H1 (cell line): ENCODE measurements around the gene NHS. TPM values are rescaled to one million over a fixed set of nuclear protein-coding genes. Genes with fewer than 3 reads are reported as not detected.

Experiments
- CTCF ChIA-PET: fragments of 300-600 bp; sonication (Branson Sonifier 250); formaldehyde crosslinking; loops from one replicate; lab custom pipeline; 2021; ENCODE audit not compliant: partially characterized antibody; lab: Charles Lee
- POLR2A ChIA-PET: fragments of 300-600 bp; sonication (Branson Sonifier 250); formaldehyde crosslinking; loops from one replicate; lab custom pipeline; 2021; ENCODE audit warnings: inconsistent platforms; ENCODE audit not compliant: partially characterized antibody; lab: Charles Lee
- DNase-seq, 2 experiments: peaks; one replicate each; pipeline versions ENCODE4 v3.0.0 to v3.0.0-alpha.2; 2010 to 2022; ENCODE audit warnings: low spot score in 2 of 2, low read depth in 1 of 2, mixed read lengths in 1 of 2
- FAIRE-seq: peaks from 2 replicates; lab custom pipeline; 2011; peaks lifted over from hg19 to GRCh38; lab: Jason Lieb, UNC
- H2AFZ ChIP-seq: 2 replicates; pipeline ENCODE4 v1.8.1; 2012; ENCODE audit warnings: low read length, inconsistent platforms
- H2AK5ac ChIP-seq: 2 replicates; pipeline ENCODE4 v1.6.1; 2013; ENCODE audit warnings: low read depth, low read length
- H2BK120ac ChIP-seq: replicated peaks from 2 replicates; pipeline ENCODE3; 2013; ENCODE audit warnings: low read depth, low read length, inconsistent platforms
- H2BK12ac ChIP-seq: 2 replicates; pipeline ENCODE4 v1.6.1; 2013; ENCODE audit warnings: low read depth, low read length
- H2BK15ac ChIP-seq: 2 replicates; pipeline ENCODE4 v1.6.1; 2013; ENCODE audit warnings: low read length
- H2BK20ac ChIP-seq: 2 replicates; pipeline ENCODE4 v1.6.1; 2013; ENCODE audit warnings: low read length
- H2BK5ac ChIP-seq: 2 replicates; pipeline ENCODE4 v1.6.1; 2013; ENCODE audit warnings: low read depth, low read length
- H3K14ac ChIP-seq: 2 replicates; pipeline ENCODE4 v1.6.1; 2013; ENCODE audit warnings: inconsistent platforms; ENCODE audit not compliant: insufficient read length
- H3K18ac ChIP-seq: 2 replicates; pipeline ENCODE4 v1.6.1; 2013; ENCODE audit warnings: low read length; ENCODE audit errors: extremely low read depth
- H3K23ac ChIP-seq: 2 replicates; pipeline ENCODE4 v1.6.1; 2013; ENCODE audit warnings: inconsistent platforms; ENCODE audit not compliant: insufficient read length
- H3K23me2 ChIP-seq: 2 replicates; pipeline ENCODE4 v1.6.1; 2013; ENCODE audit warnings: low read depth, low read length
- H3K27ac ChIP-seq: 2 replicates; pipeline ENCODE4 v1.6.1; 2011; ENCODE audit warnings: low read depth, low read length, inconsistent platforms
- H3K27me3 ChIP-seq, 4 experiments: replicated peaks in 1 of 4; 1 replicate in 1 of 4; 2 replicates in 3 of 4; pipeline versions ENCODE4 v1.6.1 to v1.8.1; 2011 to 2013; ENCODE audit warnings: low read length in 3 of 4, mild to moderate bottlenecking in 3 of 4, inconsistent platforms in 2 of 4, mixed read lengths in 2 of 4, moderate library complexity in 1 of 4; ENCODE audit not compliant: control insufficient read depth in 3 of 4, insufficient read depth in 3 of 4; ENCODE audit errors: extremely low read depth in 1 of 4
- H3K36me3 ChIP-seq, 4 experiments: 2 replicates each; pipeline versions ENCODE4 v1.6.1 to v1.8.1; 2011 to 2013; ENCODE audit warnings: mild to moderate bottlenecking in 4 of 4, low read length in 3 of 4, moderate library complexity in 2 of 4, control low read depth in 1 of 4, inconsistent platforms in 1 of 4; ENCODE audit not compliant: insufficient read depth in 4 of 4, control insufficient read depth in 2 of 4
- H3K4ac ChIP-seq: replicated peaks from 2 replicates; pipeline ENCODE3; 2013; ENCODE audit warnings: low read length, low read depth, mixed read lengths, inconsistent platforms; ENCODE audit not compliant: insufficient read length
- H3K4me1 ChIP-seq, 4 experiments: replicated peaks in 1 of 4; 1 replicate in 1 of 4; 2 replicates in 3 of 4; pipeline versions ENCODE4 v1.6.1 to v1.8.1; 2011 to 2013; ENCODE audit warnings: low read length in 3 of 4, inconsistent platforms in 2 of 4, mixed read lengths in 1 of 4; ENCODE audit not compliant: insufficient read depth in 4 of 4, control insufficient read depth in 3 of 4
- H3K4me2 ChIP-seq, 2 experiments: 2 replicates each; pipeline versions ENCODE4 v1.6.1 to v1.8.1; 2011 to 2013; ENCODE audit warnings: low read depth in 2 of 2, low read length in 2 of 2, control low read depth in 1 of 2, inconsistent platforms in 1 of 2, mild to moderate bottlenecking in 1 of 2; ENCODE audit not compliant: insufficient read depth in 1 of 2
- H3K4me3 ChIP-seq, 4 experiments: fragments of 200-600, 300-600 bp in 1 of 4; sonication (generic), shearing (Covaris generic), sonication (Bioruptor Twin) in 1 of 4; 2 replicates each; pipeline versions ENCODE4 v1.5.1 to v1.8.1; 2011 to 2016; ENCODE audit warnings: low read length in 4 of 4, low read depth in 3 of 4, control low read depth in 2 of 4, inconsistent platforms in 2 of 4, mild to moderate bottlenecking in 2 of 4, mixed read lengths in 1 of 4, moderate library complexity in 1 of 4; ENCODE audit not compliant: insufficient read depth in 2 of 4; ENCODE audit errors: extremely low read depth in 1 of 4
- H3K56ac ChIP-seq: replicated peaks from 2 replicates; pipeline ENCODE3; 2013; ENCODE audit warnings: low read depth, mild to moderate bottlenecking, mixed read lengths, low read length, inconsistent platforms; ENCODE audit not compliant: insufficient read length
- H3K79me1 ChIP-seq: 2 replicates; pipeline ENCODE4 v1.6.1; 2013; ENCODE audit warnings: low read depth, low read length, control low read depth
- H3K79me2 ChIP-seq, 2 experiments: 2 replicates each; pipeline versions ENCODE4 v1.6.1 to v1.8.1; 2012 to 2013; ENCODE audit warnings: low read length in 2 of 2, mild to moderate bottlenecking in 2 of 2, inconsistent platforms in 1 of 2; ENCODE audit not compliant: insufficient read depth in 2 of 2, control insufficient read depth in 1 of 2
- H3K9ac ChIP-seq, 4 experiments: replicated peaks in 1 of 4; 1 replicate in 1 of 4; 2 replicates in 3 of 4; pipeline versions ENCODE4 v1.6.1 to v1.8.1; 2011 to 2013; ENCODE audit warnings: low read depth in 3 of 4, low read length in 3 of 4, control low read depth in 2 of 4, mild to moderate bottlenecking in 2 of 4, moderate library complexity in 2 of 4, inconsistent platforms in 1 of 4; ENCODE audit errors: extremely low read depth in 1 of 4
- H3K9me3 ChIP-seq, 2 experiments: 2 replicates each; pipeline versions ENCODE4 v1.6.1 to v1.8.1; 2012 to 2013; ENCODE audit warnings: mild to moderate bottlenecking in 2 of 2, moderate library complexity in 2 of 2, control low read depth in 1 of 2, inconsistent platforms in 1 of 2, low read depth in 1 of 2, low read length in 1 of 2, mixed read lengths in 1 of 2; ENCODE audit not compliant: insufficient read depth in 2 of 2
- H4K20me1 ChIP-seq, 2 experiments: replicated peaks in 1 of 2; 2 replicates each; pipeline versions ENCODE3 to v1.8.1; 2011 to 2013; ENCODE audit warnings: inconsistent platforms in 2 of 2, low read length in 2 of 2, mild to moderate bottlenecking in 1 of 2; ENCODE audit not compliant: insufficient read depth in 2 of 2, control insufficient read depth in 1 of 2
- H4K5ac ChIP-seq: 2 replicates; pipeline ENCODE4 v1.6.1; 2013; ENCODE audit warnings: low read length, low read depth, mixed read lengths, inconsistent platforms; ENCODE audit not compliant: insufficient read length
- H4K8ac ChIP-seq: 2 replicates; pipeline ENCODE4 v1.8.0; 2013; ENCODE audit warnings: mild to moderate bottlenecking, moderate library complexity, low read length, inconsistent platforms; ENCODE audit not compliant: insufficient read depth; ENCODE audit errors: extremely low read depth
- H4K91ac ChIP-seq: replicated peaks from 2 replicates; pipeline ENCODE3; 2013; ENCODE audit warnings: low read length, mixed read lengths, inconsistent platforms; ENCODE audit not compliant: insufficient read length
- BCL11A ChIP-seq, 2 experiments: IDR thresholded peaks; one replicate each; pipeline ENCODE4 v1.6.1; 2011; ENCODE audit warnings: low read depth in 2 of 2, low read length in 2 of 2, mild to moderate bottlenecking in 2 of 2
- CBX8 ChIP-seq: fragments of 300-800, 300-1000 bp; sonication (generic); IDR thresholded peaks from 2 replicates; pipeline ENCODE4 v1.7.1; 2016; ENCODE audit warnings: low read depth, low read length, borderline replicate concordance
- CEBPB ChIP-seq: IDR thresholded peaks from 2 replicates; pipeline ENCODE4 v1.6.1; 2012; ENCODE audit warnings: low read depth, low read length
- EZH2 ChIP-seq: fragments of 200-600 bp; sonication (generic); IDR thresholded peaks from 2 replicates; pipeline ENCODE4 v1.7.1; 2012; ENCODE audit warnings: low read depth, mild to moderate bottlenecking, moderate library complexity, low read length, inconsistent platforms; ENCODE audit not compliant: severe bottlenecking
- HDAC6 ChIP-seq: IDR thresholded peaks from one replicate; pipeline ENCODE4 v1.7.1; 2012; ENCODE audit warnings: low read depth, mild to moderate bottlenecking, inconsistent platforms, low read length, moderate library complexity
- NRF1 ChIP-seq: IDR thresholded peaks from 2 replicates; pipeline ENCODE4 v1.6.1; 2011; ENCODE audit warnings: mild to moderate bottlenecking, low read depth, low read length, improper control_type of control experiment
- RBBP5 ChIP-seq: IDR thresholded peaks from 2 replicates; pipeline ENCODE4 v1.7.1; 2012; ENCODE audit warnings: low read depth, mild to moderate bottlenecking, inconsistent platforms, low read length, moderate library complexity, borderline replicate concordance
- RNF2 ChIP-seq: fragments of 200-900, 300-1000 bp; sonication (generic); IDR thresholded peaks from 2 replicates; pipeline ENCODE4 v1.7.1; 2016; ENCODE audit warnings: borderline replicate concordance, low read depth, mild to moderate bottlenecking, antibody characterized with exemption, low read length; ENCODE audit not compliant: poor library complexity, severe bottlenecking; ENCODE audit errors: missing control alignments
- SAP30 ChIP-seq: fragments of 300-600 bp; sonication (generic); IDR thresholded peaks from 2 replicates; pipeline ENCODE4 v1.7.1; 2012; ENCODE audit warnings: low read length, moderate library complexity, mild to moderate bottlenecking, inconsistent platforms; ENCODE audit not compliant: insufficient read depth, insufficient replicate concordance
- ZNF274 ChIP-seq: IDR thresholded peaks from 2 replicates; pipeline ENCODE4 v1.7.0; 2012; ENCODE audit warnings: low read length, borderline replicate concordance; ENCODE audit errors: extremely low read depth
- WGBS, 2 experiments: shearing (Covaris generic) in 1 of 2; methylation state at CpG; one replicate each; pipeline versions ENCODE4 v1.1.6 to v1.1.7; 2013 to 2015; ENCODE audit warnings: low lambda C conversion rate in 2 of 2, mixed read lengths in 2 of 2, inconsistent platforms in 1 of 2, low coverage in 1 of 2, missing lambda C conversion rate in 1 of 2; ENCODE audit not compliant: insufficient replicate concordance in 2 of 2, insufficient coverage in 1 of 2, insufficient read length in 1 of 2; ENCODE audit errors: extremely low coverage in 1 of 2, missing lambda C conversion rate in 1 of 2; 5-methylcytosine and 5-hydroxymethylcytosine counted together
- polyA plus RNA-seq, 7 experiments: library from polyadenylated mRNA; depleted of rRNA in 3 of 7; stranded (reverse) in 5 of 7; unstranded in 2 of 7; fragments of >200 nt in 5 of 7; fragments of 200-250 nt in 2 of 7; gene quantifications; 1 replicate in 5 of 7; 2 replicates in 1 of 7; 4 replicates in 1 of 7; pipeline versions ENCODE4 v1.2.1 to v1.2.3, GENCODE V29; 2011 to 2013; ENCODE audit warnings: missing spikeins in 2 of 7, mixed read lengths in 2 of 7
- total RNA-seq: library from RNA; stranded (reverse); fragmentation: NEBNext Ultra II Directional; extraction: Animal tissue kit (Norgen Biotek cat#: 25700); gene quantifications from 2 replicates; pipeline ENCODE4 v1.2.1, GENCODE V29; 2021
- TF ChIP-seq, protein P1 (sequence below), 3 experiments: IDR thresholded peaks; 1 replicate in 2 of 3; 2 replicates in 1 of 3; pipeline versions ENCODE4 v1.5.1 to v1.6.1; 2011; ENCODE audit warnings: low read length in 3 of 3, mild to moderate bottlenecking in 3 of 3, inconsistent platforms in 2 of 3, low read depth in 1 of 3, moderate library complexity in 1 of 3; ENCODE audit not compliant: insufficient read depth in 1 of 3; ENCODE audit errors: control extremely low read depth in 1 of 3

NHS gene
- total and polyA plus RNA-seq, 2 of the 8 experiments (the other 6 are each of a cell fraction or from before 2014, with no cell fraction given), result 2.2 to 6.7 TPM

DNA sequence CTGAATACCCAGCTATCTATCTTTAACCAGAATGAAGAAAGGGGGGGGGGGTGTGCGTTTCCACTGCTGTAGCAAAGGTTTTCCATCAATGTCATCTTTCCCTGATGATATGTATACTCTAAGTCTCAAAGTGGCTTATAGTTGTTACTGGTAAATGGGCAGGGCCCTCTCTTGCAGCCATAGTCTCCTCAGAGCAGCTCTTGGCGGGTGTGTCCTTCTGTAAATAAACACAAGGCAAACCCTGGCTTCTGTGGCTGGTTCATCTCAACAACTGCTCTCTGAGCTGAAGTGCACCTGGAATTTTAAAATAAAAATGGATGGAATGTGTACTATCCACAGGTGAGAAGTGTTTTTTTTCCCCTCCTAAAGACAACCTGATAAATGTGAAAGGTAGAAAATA is 304.8 kb downstream of the NHS start:
- Histone ChIP-seq H3K4ac (no peak overlapping the region), H3K56ac (no peak overlapping the region), H3K23ac (no peak overlapping the region), H4K20me1 (no peaks in the 10 kb centered on the region), H2BK20ac (no peak overlapping the region), H2BK5ac (no peak overlapping the region), H4K8ac (no peak overlapping the region), H3K14ac (no peak overlapping the region), H3K23me2 (no peaks in the 10 kb centered on the region), H3K27ac (no peak overlapping the region), H2BK12ac (no peak overlapping the region), H2BK120ac (no peak overlapping the region), H3K79me2 (no peaks in the 10 kb centered on the region), H4K5ac (no peak overlapping the region), H3K4me3 (no peak overlapping the region), H3K36me3 (no peaks in the 10 kb centered on the region), H3K9ac (no peak overlapping the region), H3K9me3 (no peaks in the 10 kb centered on the region), H3K18ac (no peak overlapping the region), H2AFZ (no peak overlapping the region), H3K79me1 (no peaks in the 10 kb centered on the region), H2BK15ac (no peak overlapping the region), H3K4me1 (no peaks in the 10 kb centered on the region), H3K4me2 (no peak overlapping the region), H2AK5ac (no peak overlapping the region), H4K91ac (no peak overlapping the region), H3K27me3 (no peaks in the 10 kb centered on the region)
- ChIA-PET CTCF (interaction anchor here (1.1 to 1.6 kb wide), 2 partner anchors 10 to 149 kb away, joined by 3 to 5 read pairs; no protein-coding TSS in a partner anchor), POLR2A (interaction anchor here (0.6 kb wide), 1 partner anchor 346 kb away, joined by 3 read pairs; no protein-coding TSS in a partner anchor)
- WGBS, 2 experiments, result 78% methylated on average over 1 of the region's 2 CpGs; no CpG with 5 or more reads in 1 of the 2 experiments
- FAIRE-seq (no peak), DNase-seq (no peak)
- TF ChIP-seq BCL11A (IDR thresholded peaks at IDR 0.05; ENCODE audit: low read depth in 2 of 2, low read length in 2 of 2), result no peak
- TF ChIP-seq RBBP5, result no peak
- TF ChIP-seq NRF1, result no peak
- TF ChIP-seq, protein P1, sequence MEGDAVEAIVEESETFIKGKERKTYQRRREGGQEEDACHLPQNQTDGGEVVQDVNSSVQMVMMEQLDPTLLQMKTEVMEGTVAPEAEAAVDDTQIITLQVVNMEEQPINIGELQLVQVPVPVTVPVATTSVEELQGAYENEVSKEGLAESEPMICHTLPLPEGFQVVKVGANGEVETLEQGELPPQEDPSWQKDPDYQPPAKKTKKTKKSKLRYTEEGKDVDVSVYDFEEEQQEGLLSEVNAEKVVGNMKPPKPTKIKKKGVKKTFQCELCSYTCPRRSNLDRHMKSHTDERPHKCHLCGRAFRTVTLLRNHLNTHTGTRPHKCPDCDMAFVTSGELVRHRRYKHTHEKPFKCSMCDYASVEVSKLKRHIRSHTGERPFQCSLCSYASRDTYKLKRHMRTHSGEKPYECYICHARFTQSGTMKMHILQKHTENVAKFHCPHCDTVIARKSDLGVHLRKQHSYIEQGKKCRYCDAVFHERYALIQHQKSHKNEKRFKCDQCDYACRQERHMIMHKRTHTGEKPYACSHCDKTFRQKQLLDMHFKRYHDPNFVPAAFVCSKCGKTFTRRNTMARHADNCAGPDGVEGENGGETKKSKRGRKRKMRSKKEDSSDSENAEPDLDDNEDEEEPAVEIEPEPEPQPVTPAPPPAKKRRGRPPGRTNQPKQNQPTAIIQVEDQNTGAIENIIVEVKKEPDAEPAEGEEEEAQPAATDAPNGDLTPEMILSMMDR (IDR thresholded peaks at IDR 0.05; ENCODE audit: control extremely low read depth in 1 of 3, insufficient read depth in 1 of 3, low read depth in 1 of 3, low read length in 3 of 3), result no peak
- no peak for TF ChIP-seq EZH2
- no peak for TF ChIP-seq HDAC6
- no peak for TF ChIP-seq SAP30
- TF ChIP-seq CBX8, result no peak
- no peak for TF ChIP-seq RNF2
- TF ChIP-seq ZNF274, result no peak
- TF ChIP-seq CEBPB, result no peak
